H9 (cell line): ENCODE data around the gene RALBP1. TPM values are rescaled to one million over a fixed set of nuclear protein-coding genes. Genes with fewer than 3 reads are reported as not detected.

ENCODE experiments used
- DNase-seq: peaks from one replicate; pipeline ENCODE4 v3.0.0-alpha.2; 2017
- H2AFZ ChIP-seq: one replicate; pipeline ENCODE4 v1.6.1; 2013; ENCODE audit warnings: mild to moderate bottlenecking, low read length, control low read depth, moderate library complexity
- H2AK5ac ChIP-seq: 2 replicates; pipeline ENCODE4 v1.6.1; 2013; ENCODE audit warnings: low read length, control low read depth, mixed read lengths; ENCODE audit not compliant: insufficient read length
- H2BK120ac ChIP-seq: one replicate; pipeline ENCODE4 v1.6.1; 2013; ENCODE audit warnings: low read depth, mild to moderate bottlenecking, low read length, control low read depth, inconsistent platforms; ENCODE audit not compliant: poor library complexity, severe bottlenecking
- H2BK12ac ChIP-seq: 2 replicates; pipeline ENCODE4 v1.6.1; 2013; ENCODE audit warnings: low read length, control low read depth, mixed read lengths, low read depth; ENCODE audit not compliant: insufficient read length
- H2BK15ac ChIP-seq: 2 replicates; pipeline ENCODE4 v1.6.1; 2013; ENCODE audit warnings: low read depth, low read length, control low read depth
- H2BK20ac ChIP-seq: one replicate; pipeline ENCODE4 v1.6.1; 2013; ENCODE audit warnings: low read depth, mild to moderate bottlenecking, low read length, control low read depth, inconsistent platforms; ENCODE audit not compliant: poor library complexity, severe bottlenecking
- H2BK5ac ChIP-seq: 2 replicates; pipeline ENCODE4 v1.6.1; 2013; ENCODE audit warnings: low read length, control low read depth, mixed read lengths; ENCODE audit not compliant: insufficient read length
- H3K14ac ChIP-seq: 2 replicates; pipeline ENCODE4 v1.6.1; 2013; ENCODE audit warnings: low read length, control low read depth; ENCODE audit not compliant: insufficient read depth
- H3K18ac ChIP-seq: 2 replicates; pipeline ENCODE4 v1.6.1; 2013; ENCODE audit warnings: low read depth, mild to moderate bottlenecking, mixed read lengths, low read length, control low read depth; ENCODE audit not compliant: insufficient read length
- H3K23ac ChIP-seq: 2 replicates; pipeline ENCODE4 v1.6.1; 2013; ENCODE audit warnings: low read length, control low read depth, mixed read lengths, low read depth; ENCODE audit not compliant: insufficient read length
- H3K23me2 ChIP-seq: 2 replicates; pipeline ENCODE4 v1.6.1; 2013; ENCODE audit warnings: low read depth, mild to moderate bottlenecking, mixed read lengths, low read length, control low read depth; ENCODE audit not compliant: insufficient read length, poor library complexity, severe bottlenecking
- H3K27ac ChIP-seq: 2 replicates; pipeline ENCODE4 v1.5.1; 2013; ENCODE audit warnings: low read length, control low read depth, mixed read lengths, low read depth; ENCODE audit not compliant: insufficient read length
- H3K27me3 ChIP-seq: 2 replicates; pipeline ENCODE4 v1.6.1; 2013; ENCODE audit warnings: low read length, control low read depth, inconsistent platforms; ENCODE audit not compliant: insufficient read depth
- H3K4ac ChIP-seq: 2 replicates; pipeline ENCODE4 v1.6.1; 2013; ENCODE audit warnings: low read depth, mild to moderate bottlenecking, control low read depth, inconsistent platforms, low read length, moderate library complexity
- H3K4me1 ChIP-seq: 2 replicates; pipeline ENCODE4 v1.6.1; 2013; ENCODE audit warnings: low read length, control low read depth, inconsistent platforms; ENCODE audit not compliant: insufficient read depth
- H3K4me2 ChIP-seq: 2 replicates; pipeline ENCODE4 v1.6.1; 2013; ENCODE audit warnings: low read length, control low read depth, mixed read lengths; ENCODE audit not compliant: insufficient read length, insufficient read depth
- H3K56ac ChIP-seq: 2 replicates; pipeline ENCODE4 v1.6.1; 2013; ENCODE audit warnings: low read depth, mild to moderate bottlenecking, mixed read lengths, low read length, control low read depth; ENCODE audit not compliant: insufficient read length
- H3K79me1 ChIP-seq: 2 replicates; pipeline ENCODE4 v1.6.1; 2013; ENCODE audit warnings: low read depth, mild to moderate bottlenecking, moderate library complexity, low read length, control low read depth, inconsistent platforms; ENCODE audit not compliant: insufficient read depth, poor library complexity, severe bottlenecking
- H3K79me2 ChIP-seq: 2 replicates; pipeline ENCODE4 v1.6.1; 2013; ENCODE audit warnings: low read length, control low read depth, inconsistent platforms; ENCODE audit not compliant: insufficient read depth
- H3K9ac ChIP-seq: 2 replicates; pipeline ENCODE4 v1.6.1; 2013; ENCODE audit warnings: low read length, control low read depth, mixed read lengths; ENCODE audit not compliant: insufficient read length; ENCODE audit errors: extremely low read depth
- H3K9me3 ChIP-seq: one replicate; pipeline ENCODE4 v1.6.1; 2013; ENCODE audit warnings: low read depth, low read length, inconsistent platforms; ENCODE audit not compliant: control insufficient read depth
- H3T11ph ChIP-seq: one replicate; pipeline ENCODE4 v1.6.1; 2013; ENCODE audit warnings: mild to moderate bottlenecking, low read length, control low read depth, inconsistent platforms
- H4K20me1 ChIP-seq: one replicate; pipeline ENCODE4 v1.6.1; 2013; ENCODE audit not compliant: control insufficient read depth, insufficient read length, insufficient read depth
- H4K5ac ChIP-seq: 2 replicates; pipeline ENCODE4 v1.6.1; 2013; ENCODE audit warnings: low read depth, mild to moderate bottlenecking, mixed read lengths, low read length, control low read depth; ENCODE audit not compliant: insufficient read length
- H4K8ac ChIP-seq: replicated peaks from 2 replicates; pipeline ENCODE4 v1.6.1; 2013; ENCODE audit warnings: low read length, control low read depth, mixed read lengths, low read depth; ENCODE audit not compliant: insufficient read length
- H4K91ac ChIP-seq: 2 replicates; pipeline ENCODE4 v1.6.1; 2013; ENCODE audit warnings: low read depth, mild to moderate bottlenecking, moderate library complexity, mixed read lengths, low read length, control low read depth; ENCODE audit not compliant: insufficient read length
- H3K27ac Mint-ChIP-seq, 3 experiments: 2 replicates in 2 of 3; 3 replicates in 1 of 3; pipeline ENCODE4 v1.8.0; 2020 to 2021; ENCODE audit warnings: mixed read lengths in 3 of 3, mild to moderate bottlenecking in 1 of 3, moderate library complexity in 1 of 3
- H3K27me3 Mint-ChIP-seq: 2 replicates; pipeline ENCODE4 v1.8.0; 2021; ENCODE audit warnings: low read depth, mild to moderate bottlenecking, moderate library complexity, mixed read lengths
- H3K36me3 Mint-ChIP-seq, 3 experiments: 2 replicates in 2 of 3; 3 replicates in 1 of 3; pipeline ENCODE4 v1.8.0; 2020 to 2021; ENCODE audit warnings: low read depth in 3 of 3, mixed read lengths in 3 of 3; ENCODE audit not compliant: insufficient read depth in 1 of 3
- H3K4me1 Mint-ChIP-seq, 2 experiments: 2 replicates each; pipeline ENCODE4 v1.8.0; 2020; ENCODE audit warnings: mixed read lengths in 2 of 2
- H3K4me3 Mint-ChIP-seq, 2 experiments: 2 replicates in 1 of 2; 3 replicates in 1 of 2; pipeline ENCODE4 v1.8.0; 2020 to 2021; ENCODE audit warnings: mild to moderate bottlenecking in 2 of 2, mixed read lengths in 2 of 2, moderate library complexity in 1 of 2
- H3K9me3 Mint-ChIP-seq, 2 experiments: 2 replicates in 1 of 2; 3 replicates in 1 of 2; pipeline ENCODE4 v1.8.0; 2020; ENCODE audit warnings: mild to moderate bottlenecking in 2 of 2, mixed read lengths in 2 of 2, moderate library complexity in 1 of 2
- WGBS: extraction: QIAGEN DNeasy Blood & Tissue Kit; methylation state at CpG from one replicate; pipeline ENCODE4 v1.1.7; 2013; ENCODE audit warnings: missing lambda C conversion rate, low lambda C conversion rate, mixed read lengths; ENCODE audit not compliant: insufficient read length; ENCODE audit errors: extremely low coverage; 5-methylcytosine and 5-hydroxymethylcytosine counted together
- total RNA-seq: library from RNA; stranded (reverse); gene quantifications from 2 replicates; pipeline ENCODE4 v1.2.1, GENCODE V29; 2021
- TF ChIP-seq, protein P1 (sequence below): fragments of 200-600 bp; sonication (generic); conservative IDR thresholded peaks from 3 replicates; pipeline ENCODE4 v1.8.0; 2021; ENCODE audit warnings: antibody characterized with exemption, mild to moderate bottlenecking

Gene RALBP1
- total RNA-seq, 1 experiment from 2014 or later = 51.0 TPM

DNA sequence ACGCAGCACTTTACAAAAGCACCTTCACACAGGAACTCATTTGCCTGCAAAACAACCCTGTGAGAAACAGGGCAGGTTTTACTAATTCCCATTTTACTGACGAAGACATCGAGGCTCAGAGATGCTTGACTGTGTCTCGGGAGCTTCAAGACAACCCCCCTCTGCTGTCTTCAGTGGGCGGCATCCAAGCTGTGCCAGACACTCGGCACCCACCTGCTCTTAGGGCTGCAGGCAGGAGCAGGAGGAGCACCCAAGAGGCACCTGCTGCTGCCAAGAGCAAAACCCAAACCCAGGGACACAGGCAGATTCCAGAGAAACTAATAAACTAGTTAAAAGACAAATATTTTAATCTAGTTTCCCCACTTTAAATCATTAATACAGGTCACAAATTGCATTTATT is 71.2 kb downstream of the RALBP1 start:
- H3K4me2 ChIP-seq = no peak overlapping the region
- H4K5ac ChIP-seq = no peak overlapping the region
- WGBS = no CpG with 5 or more reads among the region's 6 CpGs
- H2AK5ac ChIP-seq = no peak overlapping the region
- H3K18ac ChIP-seq = no peak overlapping the region
- Mint-ChIP-seq H3K36me3 (peaks cover 26 to 55% (median 45%) of the 10 kb centered on the region in 3 experiments), H3K27me3 (no peaks in the 10 kb centered on the region), H3K27ac (no peak overlapping the region; a peak in 1 of 7 replicates), H3K4me3 (no peak overlapping the region), H3K4me1 (peaks cover 17 to 19% of the 10 kb centered on the region in 2 experiments), H3K9me3 (no peaks in the 10 kb centered on the region)
- H3T11ph ChIP-seq = no peak overlapping the region
- H3K23ac ChIP-seq = no peak overlapping the region
- DNase-seq = no peak
- H3K9me3 ChIP-seq = no peaks in the 10 kb centered on the region
- H2BK20ac ChIP-seq = no peak overlapping the region
- H3K14ac ChIP-seq = no peak overlapping the region
- no peak overlapping the region for H3K56ac ChIP-seq
- H2BK120ac ChIP-seq = no peak overlapping the region
- no peak overlapping the region for H2BK12ac ChIP-seq
- no peak overlapping the region for H2AFZ ChIP-seq
- H4K8ac ChIP-seq = no peak overlapping the region
- H3K23me2 ChIP-seq = no peaks in the 10 kb centered on the region
- no peak overlapping the region for H2BK5ac ChIP-seq
- H3K4ac ChIP-seq = no peak overlapping the region
- no peaks in the 10 kb centered on the region; the same call in 1 of the 2 replicates for H3K4me1 ChIP-seq
- no peak overlapping the region for H4K91ac ChIP-seq
- H3K27me3 ChIP-seq = no peaks in the 10 kb centered on the region
- H2BK15ac ChIP-seq = no peak overlapping the region
- peaks cover 3% of the 10 kb centered on the region for H4K20me1 ChIP-seq
- H3K79me1 ChIP-seq = no peaks in the 10 kb centered on the region
- H3K27ac ChIP-seq = no peak overlapping the region
- TF ChIP-seq, protein P1, sequence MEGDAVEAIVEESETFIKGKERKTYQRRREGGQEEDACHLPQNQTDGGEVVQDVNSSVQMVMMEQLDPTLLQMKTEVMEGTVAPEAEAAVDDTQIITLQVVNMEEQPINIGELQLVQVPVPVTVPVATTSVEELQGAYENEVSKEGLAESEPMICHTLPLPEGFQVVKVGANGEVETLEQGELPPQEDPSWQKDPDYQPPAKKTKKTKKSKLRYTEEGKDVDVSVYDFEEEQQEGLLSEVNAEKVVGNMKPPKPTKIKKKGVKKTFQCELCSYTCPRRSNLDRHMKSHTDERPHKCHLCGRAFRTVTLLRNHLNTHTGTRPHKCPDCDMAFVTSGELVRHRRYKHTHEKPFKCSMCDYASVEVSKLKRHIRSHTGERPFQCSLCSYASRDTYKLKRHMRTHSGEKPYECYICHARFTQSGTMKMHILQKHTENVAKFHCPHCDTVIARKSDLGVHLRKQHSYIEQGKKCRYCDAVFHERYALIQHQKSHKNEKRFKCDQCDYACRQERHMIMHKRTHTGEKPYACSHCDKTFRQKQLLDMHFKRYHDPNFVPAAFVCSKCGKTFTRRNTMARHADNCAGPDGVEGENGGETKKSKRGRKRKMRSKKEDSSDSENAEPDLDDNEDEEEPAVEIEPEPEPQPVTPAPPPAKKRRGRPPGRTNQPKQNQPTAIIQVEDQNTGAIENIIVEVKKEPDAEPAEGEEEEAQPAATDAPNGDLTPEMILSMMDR = no peak
- H3K79me2 ChIP-seq = no peaks in the 10 kb centered on the region
- no peak overlapping the region for H3K9ac ChIP-seq
